Stimulated activated effector memory CD8-positive, alpha-beta T cell treated with anti-CD3 and anti-CD28 coated beads, Interleukin-12 subunit alpha, Interleukin-12 subunit beta, amount 100 ng/mL, for 72 hours (primary cell): Measurements from ENCODE around the gene IMMP2L.

Source experiments
- ATAC-seq: fragments of 150-1000 bp; cut with Tn5 transposase; 2 replicates; pipeline ENCODE4 v1.10.0; 2021
- DNase-seq, 2 donors: peaks; one replicate each; pipeline ENCODE4 v3.0.0; 2021 to 2022; ENCODE audit warnings: low spot score in 2 of 2
- H3K27ac Mint-ChIP-seq: one replicate; pipeline ENCODE4 v1.8.0; 2022; ENCODE audit warnings: mild to moderate bottlenecking, mixed read lengths
- H3K36me3 Mint-ChIP-seq: one replicate; pipeline ENCODE4 v1.8.0; 2022; ENCODE audit warnings: mild to moderate bottlenecking, mixed read lengths
- H3K4me1 Mint-ChIP-seq: one replicate; pipeline ENCODE4 v1.8.0; 2022; ENCODE audit warnings: mixed read lengths
- H3K4me3 Mint-ChIP-seq: one replicate; pipeline ENCODE4 v1.8.0; 2022; ENCODE audit warnings: mild to moderate bottlenecking, mixed read lengths
- H3K9me3 Mint-ChIP-seq: one replicate; pipeline ENCODE4 v1.8.0; 2022; ENCODE audit warnings: mixed read lengths

IMMP2L gene

GRCh38 chr7:111096997-111097396 is 465.3 kb downstream of the IMMP2L start:
- DNase-seq = no peak
- no peak for ATAC-seq
- H3K36me3 Mint-ChIP-seq = peaks cover 23% of the 10 kb centered on the region
- H3K4me1 Mint-ChIP-seq = peaks cover 27% of the 10 kb centered on the region
- H3K9me3 Mint-ChIP-seq = no peaks in the 10 kb centered on the region
- H3K4me3 Mint-ChIP-seq = no peak overlapping the region
- H3K27ac Mint-ChIP-seq = no peak overlapping the region

GRCh38 chr7:111094419-111094818 is 467.9 kb downstream of the IMMP2L start:
- ATAC-seq (no peak), DNase-seq (no peak)
- no peaks in the 10 kb centered on the region for H3K9me3 Mint-ChIP-seq
- peak overlapping the region; percentile 63 for H3K4me3 Mint-ChIP-seq
- peaks cover 41% of the 10 kb centered on the region for H3K4me1 Mint-ChIP-seq
- H3K36me3 Mint-ChIP-seq = peaks cover 16% of the 10 kb centered on the region
- H3K27ac Mint-ChIP-seq = peak overlapping the region; percentile 63

- peak overlapping the region; percentile 63 for H3K4me3 Mint-ChIP-seq
- peak overlapping the region; percentile 63 for H3K27ac Mint-ChIP-seq
- no peak for DNase-seq
- no peaks in the 10 kb centered on the region for H3K9me3 Mint-ChIP-seq
- H3K36me3 Mint-ChIP-seq = peaks cover 16% of the 10 kb centered on the region
- ATAC-seq = no peak
- peaks cover 42% of the 10 kb centered on the region for H3K4me1 Mint-ChIP-seq
These were observed 468.8 kb downstream of the IMMP2L start for GRCh38 chr7:111093496-111093895.

- Mint-ChIP-seq H3K36me3 (peaks cover 16% of the 10 kb centered on the region), H3K27ac (peak overlapping the region; percentile 63), H3K9me3 (no peaks in the 10 kb centered on the region), H3K4me1 (peaks cover 51% of the 10 kb centered on the region), H3K4me3 (peak overlapping the region; percentile 63)
- ATAC-seq (peak; percentile 81), DNase-seq (no peak)
These were observed 469.7 kb downstream of the IMMP2L start for GRCh38 chr7:111092406-111093236.

GRCh38 chr7:111091593-111092358 is 470.5 kb downstream of the IMMP2L start:
- Mint-ChIP-seq H3K4me1 (peaks cover 56% of the 10 kb centered on the region), H3K36me3 (peaks cover 17% of the 10 kb centered on the region), H3K27ac (peak overlapping the region; percentile 63), H3K4me3 (peak overlapping the region; percentile 63), H3K9me3 (no peaks in the 10 kb centered on the region)
- no peak for DNase-seq
- peak; percentile 58 for ATAC-seq

GRCh38 chr7:111090846-111091245 is 471.4 kb downstream of the IMMP2L start, which contains the start of gene LRRN3:
LRRN3 (plus strand) TSS chr7:111091127; CDS start chr7:111122773, 31,646 bp downstream.
- Mint-ChIP-seq H3K4me1 (peaks cover 61% of the 10 kb centered on the region), H3K9me3 (no peaks in the 10 kb centered on the region), H3K36me3 (peaks cover 22% of the 10 kb centered on the region), H3K4me3 (peak within 1 kb of the TSS; percentile 63), H3K27ac (peak within 1 kb of the TSS; percentile 63)
- peak; percentile 58 for ATAC-seq
- DNase-seq = no peak

- Mint-ChIP-seq H3K4me1 (peaks cover 62% of the 10 kb centered on the region), H3K36me3 (peaks cover 22% of the 10 kb centered on the region), H3K9me3 (no peaks in the 10 kb centered on the region), H3K27ac (no peak overlapping the region), H3K4me3 (no peak overlapping the region)
- no peak for ATAC-seq
- no peak for DNase-seq
These were observed 472.4 kb downstream of the IMMP2L start for GRCh38 chr7:111089822-111090426.

- peaks cover 61% of the 10 kb centered on the region for H3K4me1 Mint-ChIP-seq
- H3K9me3 Mint-ChIP-seq = no peaks in the 10 kb centered on the region
- no peak overlapping the region for H3K4me3 Mint-ChIP-seq
- H3K27ac Mint-ChIP-seq = peak overlapping the region; percentile 7
- ATAC-seq = no peak
- H3K36me3 Mint-ChIP-seq = peaks cover 12% of the 10 kb centered on the region
- no peak for DNase-seq
These were observed 474.0 kb downstream of the IMMP2L start for GRCh38 chr7:111088328-111088727.

GRCh38 chr7:111086532-111086931 is 475.8 kb downstream of the IMMP2L start:
- Mint-ChIP-seq H3K36me3 (peaks cover 7% of the 10 kb centered on the region), H3K4me3 (no peak overlapping the region), H3K4me1 (peaks cover 61% of the 10 kb centered on the region), H3K27ac (peak overlapping the region; percentile 87), H3K9me3 (no peaks in the 10 kb centered on the region)
- peak; percentile 58 for ATAC-seq
- DNase-seq = no peak

- Mint-ChIP-seq H3K4me1 (peaks cover 54% of the 10 kb centered on the region), H3K27ac (peak overlapping the region; percentile 87), H3K9me3 (no peaks in the 10 kb centered on the region), H3K36me3 (peaks cover 7% of the 10 kb centered on the region), H3K4me3 (no peak overlapping the region)
- DNase-seq = no peak
- no peak for ATAC-seq
These were observed 476.9 kb downstream of the IMMP2L start for GRCh38 chr7:111085356-111085755.

- H3K9me3 Mint-ChIP-seq = no peaks in the 10 kb centered on the region
- H3K27ac Mint-ChIP-seq = peak overlapping the region; percentile 57
- DNase-seq = peak; percentile 17 to 70
- H3K36me3 Mint-ChIP-seq = peaks cover 7% of the 10 kb centered on the region
- peak overlapping the region; percentile 9 for H3K4me3 Mint-ChIP-seq
- H3K4me1 Mint-ChIP-seq = peaks cover 53% of the 10 kb centered on the region
- ATAC-seq = peak; percentile 97
These were observed 478.9 kb downstream of the IMMP2L start for GRCh38 chr7:111083413-111083812.

- DNase-seq (no peak), ATAC-seq (no peak)
- H3K4me3 Mint-ChIP-seq = peak overlapping the region; percentile 9
- no peaks in the 10 kb centered on the region for H3K9me3 Mint-ChIP-seq
- peaks cover 49% of the 10 kb centered on the region for H3K4me1 Mint-ChIP-seq
- H3K36me3 Mint-ChIP-seq = peaks cover 7% of the 10 kb centered on the region
- H3K27ac Mint-ChIP-seq = peak overlapping the region; percentile 57
These were observed 479.9 kb downstream of the IMMP2L start for GRCh38 chr7:111082351-111082750.

- Mint-ChIP-seq H3K9me3 (no peaks in the 10 kb centered on the region), H3K4me3 (peak overlapping the region; percentile 9), H3K27ac (peak overlapping the region; percentile 57), H3K36me3 (peaks cover 4% of the 10 kb centered on the region), H3K4me1 (peaks cover 52% of the 10 kb centered on the region)
- ATAC-seq (peak; percentile 50), DNase-seq (no peak)
These were observed 480.6 kb downstream of the IMMP2L start for GRCh38 chr7:111081546-111082267.

GRCh38 chr7:111080495-111081105 is 481.7 kb downstream of the IMMP2L start:
- no peak overlapping the region for H3K27ac Mint-ChIP-seq
- DNase-seq (no peak), ATAC-seq (no peak)
- no peak overlapping the region for H3K4me3 Mint-ChIP-seq
- H3K4me1 Mint-ChIP-seq = peaks cover 58% of the 10 kb centered on the region
- no peaks in the 10 kb centered on the region for H3K9me3 Mint-ChIP-seq
- peaks cover 6% of the 10 kb centered on the region for H3K36me3 Mint-ChIP-seq
